Stomach (tissue), 4 donors: ENCODE results near the gene GPX5.

ENCODE experiments used
- CTCF ChIP-seq, 7 experiments: fragments of 450-650 bp in 4 of 7; fragments of 200-600 bp in 3 of 7; sonication (generic) in 3 of 7; IDR thresholded peaks; one replicate each; pipeline ENCODE4 v1.5.1; 2016 to 2019; ENCODE audit warnings: antibody characterized with exemption in 7 of 7, control low read depth in 2 of 7, mild to moderate bottlenecking in 1 of 7
- POLR2A ChIP-seq, 4 donors: fragments of 450-650 bp; IDR thresholded peaks; one replicate each; pipeline ENCODE4 v1.6.1; 2016; ENCODE audit warnings: antibody characterized with exemption in 4 of 4, control low read depth in 2 of 4, mild to moderate bottlenecking in 1 of 4, moderate library complexity in 1 of 4
- POLR2AphosphoS5 ChIP-seq, 3 donors: sonication (generic); formaldehyde crosslinking; IDR thresholded peaks; one replicate each; pipeline ENCODE4 v1.6.1; 2016; ENCODE audit warnings: antibody characterized with exemption in 3 of 3

- no peak for TF ChIP-seq POLR2A (IDR thresholded peaks at IDR 0.05)
- TF ChIP-seq CTCF (IDR thresholded peaks at IDR 0.05): no peak
- TF ChIP-seq POLR2AphosphoS5 (IDR thresholded peaks at IDR 0.05): no peak
These were observed 11.9 kb downstream of the GPX5 start for GRCh38 chr6:28537509-28538140.
